GM12865 (cell line): ENCODE results near the gene NCAM1.

Source experiments
- DNase-seq: peaks from one replicate; pipeline ENCODE4 v3.0.0; 2010; ENCODE audit warnings: low read depth
- H3K4me3 ChIP-seq: 2 replicates; pipeline ENCODE4 v1.5.1; 2011; ENCODE audit warnings: mild to moderate bottlenecking, low read depth, low read length, control low read depth
- CTCF ChIP-seq: IDR thresholded peaks from 2 replicates; pipeline ENCODE4 v1.5.1; 2011; ENCODE audit warnings: low read length, control low read depth, low read depth, inconsistent platforms; ENCODE audit not compliant: insufficient read depth; ENCODE audit errors: missing control alignments

The NCAM1 gene

GRCh38 chr11:113189909-113190667, 228.9 kb downstream of the NCAM1 start:
- H3K4me3 ChIP-seq = no peak overlapping the region
- TF ChIP-seq CTCF = no peak
- no peak for DNase-seq

- H3K4me3 ChIP-seq = no peak overlapping the region
- DNase-seq = no peak
- no peak for TF ChIP-seq CTCF
Observed at GRCh38 chr11:113192121-113192925, 231.1 kb downstream of the NCAM1 start.

GRCh38 chr11:113193016-113193415, 231.8 kb downstream of the NCAM1 start:
- no peak for TF ChIP-seq CTCF

GRCh38 chr11:113193946-113194345, 232.7 kb downstream of the NCAM1 start:
- no peak overlapping the region for H3K4me3 ChIP-seq
- DNase-seq = no peak
- no peak for TF ChIP-seq CTCF

More at GRCh38 chr11:113193016-113193415, 231.8 kb downstream of the NCAM1 start:
- no peak for DNase-seq
- no peak overlapping the region for H3K4me3 ChIP-seq

GRCh38 chr11:113195728-113196127, 234.5 kb downstream of the NCAM1 start:
- TF ChIP-seq CTCF = no peak
- H3K4me3 ChIP-seq = no peak overlapping the region
- no peak for DNase-seq

DNA sequence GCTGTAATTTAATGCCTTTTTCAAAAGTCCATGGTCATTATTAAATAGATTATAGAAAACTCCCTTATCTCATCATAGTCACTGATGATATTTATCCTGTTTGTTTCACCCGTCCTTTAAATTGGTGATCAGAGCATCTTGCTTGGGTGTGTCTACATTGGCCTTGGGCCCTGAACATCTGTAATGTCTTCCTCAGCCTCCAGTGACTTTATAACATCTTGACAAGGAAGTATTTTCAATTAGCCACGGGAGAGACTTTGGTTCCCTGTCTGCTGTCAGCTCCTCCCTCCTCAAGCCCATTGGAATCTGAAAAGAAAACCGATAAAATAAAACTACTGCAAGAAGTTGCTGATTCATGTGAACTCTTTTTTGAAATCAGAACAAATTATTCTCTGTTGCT, 236.2 kb downstream of the NCAM1 start:
- TF ChIP-seq CTCF = no peak
- no peak overlapping the region for H3K4me3 ChIP-seq
- no peak for DNase-seq
